K562 (cell line): Measurements from ENCODE around the gene MYL12B. TPM values are rescaled to one million over a fixed set of nuclear protein-coding genes. Genes with fewer than 3 reads are reported as not detected.

Source experiments
- BACH1 ChIP-seq: fragments of 200-800 bp; sonication (Bioruptor generic); IDR thresholded peaks from 2 replicates; pipeline ENCODE4 v1.6.1; 2016; ENCODE audit warnings: missing genetic modification characterization, missing compliant biosample characterization
- BRF2 ChIP-seq: IDR thresholded peaks from 3 replicates; pipeline ENCODE4 v1.6.1; 2011; ENCODE audit warnings: borderline replicate concordance, mild to moderate bottlenecking; ENCODE audit not compliant: insufficient read length, insufficient read depth
- CHAMP1 ChIP-seq: fragments of 450-650 bp; IDR thresholded peaks from 2 replicates; pipeline ENCODE4 v1.6.1; 2016; ENCODE audit warnings: mild to moderate bottlenecking
- HNRNPLL ChIP-seq: fragments of 200-400 bp; formaldehyde crosslinking; IDR thresholded peaks from 2 replicates; pipeline ENCODE4 v1.6.1; 2017; ENCODE audit warnings: low read length, low read depth, mild to moderate bottlenecking; ENCODE audit not compliant: poor library complexity, severe bottlenecking
- NCOA2 ChIP-seq, 2 experiments: fragments of 450-650 bp; IDR thresholded peaks; 2 replicates each; pipeline ENCODE4 v1.6.1; 2018; ENCODE audit warnings: mild to moderate bottlenecking in 2 of 2, moderate library complexity in 1 of 2; ENCODE audit not compliant: partially characterized antibody in 2 of 2
- PKNOX1 ChIP-seq: fragments of 450-650 bp; IDR thresholded peaks from 2 replicates; pipeline ENCODE4 v1.6.1; 2016
- RBM39 ChIP-seq: fragments of 200-400 bp; formaldehyde crosslinking; optimal IDR thresholded peaks from 2 replicates; pipeline ENCODE3; 2018; ENCODE audit warnings: low read depth, low read length
- SAFB ChIP-seq: fragments of 200-400 bp; formaldehyde crosslinking; IDR thresholded peaks from 2 replicates; pipeline ENCODE4 v1.6.1; 2017; ENCODE audit warnings: low read depth, low read length, borderline replicate concordance
- TBL1XR1 ChIP-seq, 2 experiments: IDR thresholded peaks; 2 replicates each; pipeline ENCODE4 v1.6.1; 2012; ENCODE audit warnings: improper control_type of control experiment in 2 of 2, low read length in 2 of 2, mild to moderate bottlenecking in 1 of 2
- TEAD4 ChIP-seq, 2 experiments: sonication (generic) in 1 of 2; formaldehyde crosslinking in 1 of 2; IDR thresholded peaks; 2 replicates each; pipeline versions ENCODE4 v1.6.1 to v1.8.0; 2012 to 2022; ENCODE audit warnings: borderline replicate concordance in 1 of 2, inconsistent platforms in 1 of 2, low read length in 1 of 2, mild to moderate bottlenecking in 1 of 2, missing genetic modification reagents in 1 of 2
- ZNF384 ChIP-seq: IDR thresholded peaks from 2 replicates; pipeline ENCODE4 v1.6.1; 2012; ENCODE audit warnings: low read depth, low read length, improper control_type of control experiment
- ZNF444 ChIP-seq: fragments of 250-450 bp; sonication (Bioruptor Pico); IDR thresholded peaks from 2 replicates; pipeline ENCODE4 v1.4.0; 2020; ENCODE audit warnings: mild to moderate bottlenecking, moderate library complexity
- polyA plus RNA-seq, 8 experiments: library from polyadenylated mRNA; depleted of rRNA in 4 of 8; stranded (reverse) in 5 of 8; unstranded in 3 of 8; fragments of >200 nt; fragmentation: Nextera tagmentation in 2 of 8; fragmentation: Illumina TruSeq in 1 of 8; extraction: Ambion mirVana in 2 of 8; extraction: Trizol in 1 of 8; gene quantifications; 2 replicates each; pipeline versions ENCODE4 v1.2.1 to v1.2.3, GENCODE V29; 2011 to 2014; ENCODE audit warnings: inconsistent platforms in 1 of 8, missing spikeins in 1 of 8
- total RNA-seq, 7 experiments: library from RNA; depleted of rRNA in 6 of 7; stranded (reverse); fragments of >200 nt in 6 of 7; fragmentation: Illumina TruSeq in 2 of 7; extraction: Trizol in 2 of 7; gene quantifications; 2 replicates each; pipeline versions ENCODE4 v1.2.1 to v1.2.3, GENCODE V29; 2011 to 2021; ENCODE audit warnings: low replicate concordance in 1 of 7

MYL12B gene
- total and polyA plus RNA-seq, 9 of the 15 experiments (the other 6 are each of a cell fraction or from before 2014, with no cell fraction given), result 220 to 995 (median 463) TPM

GRCh38 chr18:3281456-3282400 lies 19.8 kb downstream of the MYL12B start (continued):
- TF ChIP-seq BRF2, result no peak
- no peak for TF ChIP-seq ZNF444
- peak; percentile 58; the same call in 1 of the 2 replicates for TF ChIP-seq CHAMP1
- TF ChIP-seq BACH1 (tag), result no peak
- no peak for TF ChIP-seq SAFB
- TF ChIP-seq ZNF384, result peak; percentile 92
- TF ChIP-seq RBM39, result no peak
- TF ChIP-seq PKNOX1, result peak; percentile 47; the same call in 1 of the 2 replicates
- peak; percentile 37 to 41 for TF ChIP-seq NCOA2 (IDR thresholded peaks at IDR 0.05; ENCODE audit: partially characterized antibody in 2 of 2)
- TF ChIP-seq HNRNPLL, result no peak
- peak in 1 of 2 experiments; percentile 38; a peak in 1 of 4 replicates for TF ChIP-seq TBL1XR1 (IDR thresholded peaks at IDR 0.05; ENCODE audit: low read length in 2 of 2)
- TF ChIP-seq TEAD4 (IDR thresholded peaks at IDR 0.05; ENCODE audit: low read length), result 0 out of 2 replicates have a peak, but pooled peaks have one; percentile 13
- TF ChIP-seq TEAD4 (CRISPR knock-in tag; IDR thresholded peaks at IDR 0.05; ENCODE audit: borderline replicate concordance), result no peak
